UCSD-AML1 (cell line): ENCODE results near the gene BANK1.
"Not testable (repeated sequence)": the region's sequence is repeated elsewhere in the genome, so short reads cannot be mapped to it uniquely, and the experiment has no call there.

Experiments used
- DNase-seq: peaks from one replicate; lab custom pipeline; 2025; ENCODE audit not compliant: unreplicated experiment; lab: John Stamatoyannopoulos, UW

Gene BANK1

GRCh38 chr4:101886826-101887225, 96.3 kb downstream of the BANK1 start:
- no peak for DNase-seq

- DNase-seq = no peak
Measured at GRCh38 chr4:101888472-101888871, 97.9 kb downstream of the BANK1 start.

DNA sequence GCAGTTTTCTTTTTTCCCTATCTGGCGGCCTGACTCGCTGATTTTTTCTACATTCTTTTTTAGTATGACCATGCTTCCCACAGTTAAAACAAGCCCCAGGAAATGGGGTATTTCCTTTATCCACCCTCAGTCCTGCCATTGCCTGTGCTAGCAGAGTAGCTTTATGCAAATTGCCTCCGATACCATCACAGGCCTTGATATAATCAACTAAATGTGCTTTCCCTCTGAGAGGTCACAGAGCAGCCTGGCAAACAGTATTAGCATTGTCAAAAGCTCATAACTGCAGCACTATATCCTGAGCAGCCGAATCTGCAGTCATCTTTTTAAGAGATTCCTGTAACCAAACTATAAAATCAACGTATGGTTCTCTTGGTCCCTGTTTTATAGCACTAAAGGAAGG, 115.0 kb downstream of the BANK1 start:
- DNase-seq = not testable (repeated sequence)

DNA sequence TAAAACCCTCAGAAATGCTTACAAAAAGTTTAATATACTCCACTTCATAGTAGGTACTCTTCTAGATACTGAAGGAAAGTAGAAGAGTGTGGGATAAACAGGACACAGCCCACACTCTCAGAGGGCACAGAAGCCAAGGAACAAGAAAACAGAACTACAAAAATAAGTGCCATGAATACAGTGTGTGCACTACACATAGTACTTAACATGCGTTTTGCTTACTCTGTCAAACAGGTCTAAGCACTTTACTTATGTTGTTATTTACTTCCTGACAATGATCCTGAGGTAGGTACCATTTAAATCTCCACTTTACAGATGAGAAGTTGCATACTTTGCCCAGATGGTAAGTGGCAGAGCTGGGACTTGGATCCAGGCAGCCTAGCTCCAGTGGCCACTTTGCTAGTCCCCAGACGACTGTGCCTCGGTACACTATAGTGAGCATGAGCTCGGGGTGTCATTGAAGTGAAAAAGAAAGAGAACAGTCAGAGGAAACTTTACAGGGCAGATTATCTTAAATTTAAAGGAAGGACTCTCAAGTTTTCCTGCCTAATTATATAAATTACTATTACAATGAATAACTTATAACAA, 120.3 kb downstream of the BANK1 start:
- DNase-seq = no peak

- DNase-seq = no peak
Measured at GRCh38 chr4:101911616-101912015, 121.1 kb downstream of the BANK1 start.

- DNase-seq = no peak
Measured at GRCh38 chr4:101914761-101915160, 124.2 kb downstream of the BANK1 start.

GRCh38 chr4:101919373-101919977, 128.9 kb downstream of the BANK1 start:
- no peak for DNase-seq

GRCh38 chr4:101921370-101921769, 130.8 kb downstream of the BANK1 start:
- no peak for DNase-seq

GRCh38 chr4:101931619-101932018, 141.1 kb downstream of the BANK1 start:
- no peak for DNase-seq

GRCh38 chr4:101933855-101934254, 143.3 kb downstream of the BANK1 start:
- no peak for DNase-seq

DNA sequence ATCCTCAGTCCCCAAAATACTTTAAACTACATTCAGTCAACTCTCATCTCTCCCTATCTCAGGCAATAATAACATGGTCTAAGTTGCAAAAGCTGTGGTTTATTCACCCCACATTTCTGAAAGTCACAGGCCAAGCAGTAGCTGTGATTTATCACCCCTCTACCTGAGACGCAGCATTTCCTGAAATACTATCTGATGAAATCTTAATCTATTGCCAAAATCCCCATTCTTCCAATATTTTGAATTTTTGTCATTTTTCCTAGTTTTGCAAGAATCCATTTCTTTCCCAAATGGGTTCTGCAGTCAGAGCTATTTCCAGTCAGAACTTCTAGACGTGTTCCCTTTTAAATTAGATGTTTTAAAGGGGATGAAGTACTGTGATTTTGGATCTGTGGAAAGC, 148.3 kb downstream of the BANK1 start:
- DNase-seq = no peak

- no peak for DNase-seq
Measured at GRCh38 chr4:101941816-101942358, 151.4 kb downstream of the BANK1 start.

- no peak for DNase-seq
Measured at GRCh38 chr4:101942891-101943290, 152.4 kb downstream of the BANK1 start.

DNA sequence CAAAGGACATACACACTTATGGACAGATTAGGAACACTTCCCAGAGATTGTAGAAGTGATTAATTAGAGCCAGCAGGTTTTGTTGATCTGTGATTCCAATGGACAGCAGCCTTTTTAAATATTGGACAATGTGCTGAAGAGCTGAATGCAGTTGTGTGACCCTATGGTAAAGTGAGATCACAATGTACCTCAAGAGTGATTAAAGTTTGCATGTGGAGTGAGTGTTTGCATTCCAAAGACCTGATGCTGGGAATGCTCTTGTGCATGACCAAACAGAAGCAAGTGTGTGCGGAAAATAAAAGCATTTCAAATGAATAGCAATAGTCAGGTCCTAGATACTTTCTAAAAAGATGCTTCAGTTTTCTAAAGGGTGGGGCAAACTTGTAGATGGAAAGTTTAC, 154.1 kb downstream of the BANK1 start:
- DNase-seq = no peak

GRCh38 chr4:101948055-101948454, 157.5 kb downstream of the BANK1 start:
- no peak for DNase-seq

DNA sequence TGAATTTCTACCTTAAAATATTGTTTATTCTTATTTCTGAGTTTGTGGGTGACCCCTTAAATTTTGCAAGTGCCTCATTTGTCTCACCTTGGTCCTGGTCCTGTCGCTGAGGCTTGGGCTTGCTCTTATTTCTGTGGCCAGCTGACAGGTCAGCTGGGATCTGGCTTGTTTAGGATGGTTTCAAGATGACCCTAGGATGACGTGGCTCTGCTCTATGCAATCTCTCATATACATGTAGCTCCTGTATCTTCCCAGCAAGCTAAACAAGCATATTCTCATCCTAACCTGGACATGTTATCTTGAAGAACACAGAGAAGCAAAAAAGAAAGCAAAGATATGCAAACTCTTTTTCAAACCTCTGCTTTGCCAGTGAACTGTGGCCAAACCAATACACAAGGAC, 158.4 kb downstream of the BANK1 start:
- DNase-seq = no peak

DNA sequence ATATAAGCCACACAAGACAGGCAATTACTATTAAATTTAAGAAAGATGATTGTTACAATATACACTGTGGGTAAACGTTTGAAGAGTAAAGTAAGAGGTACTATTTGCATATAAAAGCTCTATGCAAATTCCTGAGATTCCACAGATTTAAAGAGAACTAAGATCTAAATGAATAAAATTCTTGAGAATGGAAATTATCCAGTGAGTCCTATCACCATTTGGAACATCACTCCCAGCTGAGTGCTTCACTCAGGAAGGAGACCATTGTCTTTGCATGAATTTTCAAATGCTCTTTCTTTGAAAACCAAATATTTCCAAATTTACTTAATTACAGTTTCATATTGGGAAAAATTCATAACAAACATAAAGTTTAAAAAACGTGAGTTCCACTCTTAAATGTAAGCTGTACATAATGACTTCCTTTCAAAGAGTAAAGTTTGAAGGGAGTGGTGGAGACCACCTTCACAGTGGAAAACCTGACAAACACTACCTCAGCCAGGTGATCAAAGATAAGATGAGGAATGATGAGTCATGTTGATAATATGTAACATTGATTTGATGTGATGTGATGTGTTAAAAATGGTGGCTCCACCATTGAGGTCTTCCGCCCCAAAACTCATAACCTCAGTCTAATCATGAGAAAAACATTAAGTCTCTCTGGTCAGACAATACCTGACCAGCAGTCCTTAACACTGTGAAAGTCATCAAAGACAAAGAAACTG, 159.9 kb downstream of the BANK1 start:
- DNase-seq = no peak

DNA sequence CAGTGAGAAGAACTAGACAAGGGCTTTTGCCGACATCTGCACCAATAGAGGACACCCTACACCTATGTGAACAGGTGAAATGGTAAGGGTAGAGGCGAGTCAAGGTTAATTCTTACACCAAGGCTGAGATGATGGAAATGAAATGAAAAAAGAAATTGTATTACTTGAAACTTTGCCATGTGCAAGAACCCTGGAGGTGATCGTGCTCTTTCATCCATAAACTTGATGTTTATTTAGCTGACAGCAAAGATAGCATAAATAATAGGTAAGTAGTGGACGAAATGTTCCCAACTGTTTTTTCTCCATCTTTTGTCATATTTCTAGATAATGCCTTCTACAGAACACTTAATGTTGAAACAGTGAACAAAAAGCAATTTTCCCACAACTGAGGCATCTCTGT, 162.5 kb downstream of the BANK1 start:
- DNase-seq = no peak

- DNase-seq = no peak
Measured at GRCh38 chr4:101953949-101954348, 163.4 kb downstream of the BANK1 start.

DNA sequence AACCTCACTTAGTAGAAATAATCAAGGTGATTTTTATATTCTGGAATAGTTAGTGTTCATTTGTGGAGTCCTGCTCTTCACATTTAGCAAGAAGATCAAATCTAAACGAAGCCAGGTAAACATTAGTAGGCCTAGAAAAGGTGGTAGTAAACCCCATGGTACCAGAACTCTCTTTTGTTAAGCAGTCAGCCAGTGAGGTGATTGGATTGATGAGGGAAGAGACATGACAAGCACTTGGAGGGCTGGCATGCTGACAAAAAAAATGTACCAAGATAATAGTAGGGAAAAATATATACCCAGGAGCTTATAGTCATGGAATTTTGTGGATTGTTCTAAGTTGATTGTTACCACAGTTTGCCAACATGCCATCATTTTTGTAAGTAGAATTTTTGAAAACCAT, 163.8 kb downstream of the BANK1 start:
- DNase-seq = no peak

GRCh38 chr4:101954975-101955678, 164.6 kb downstream of the BANK1 start:
- no peak for DNase-seq
